NCI-H1417 (cell line): ENCODE results near the gene TNFAIP3.

Experiments used
- DNase-seq, 3 experiments: peaks; one replicate each; lab custom pipeline; 2025; lab: John Stamatoyannopoulos, UW

Gene TNFAIP3

GRCh38 chr6:137903274-137903932, 36.3 kb downstream of the TNFAIP3 start:
- no peak for DNase-seq

- DNase-seq, result no peak
Observed at GRCh38 chr6:137903933-137904821, 37.1 kb downstream of the TNFAIP3 start.

- DNase-seq, result no peak
Observed at GRCh38 chr6:137904822-137905617, 38.0 kb downstream of the TNFAIP3 start.

GRCh38 chr6:137906020-137906472, 39.0 kb downstream of the TNFAIP3 start:
- no peak for DNase-seq

- DNase-seq, result no peak
Observed at GRCh38 chr6:137907170-137907569, 40.1 kb downstream of the TNFAIP3 start.

- no peak for DNase-seq
Observed at GRCh38 chr6:137909533-137909932, 42.5 kb downstream of the TNFAIP3 start.

- DNase-seq, result no peak
Observed at GRCh38 chr6:137910424-137910834, 43.4 kb downstream of the TNFAIP3 start.

GRCh38 chr6:137910843-137911456, 43.9 kb downstream of the TNFAIP3 start:
- no peak for DNase-seq

GRCh38 chr6:137911675-137912191, 44.7 kb downstream of the TNFAIP3 start:
- DNase-seq, result no peak

GRCh38 chr6:137912813-137913212, 45.8 kb downstream of the TNFAIP3 start:
- DNase-seq, result no peak

- no peak for DNase-seq
Observed at GRCh38 chr6:137913434-137913833, 46.4 kb downstream of the TNFAIP3 start.

GRCh38 chr6:137913996-137914529, 47.0 kb downstream of the TNFAIP3 start:
- no peak for DNase-seq

GRCh38 chr6:137914530-137915193, 47.6 kb downstream of the TNFAIP3 start:
- DNase-seq, result peak in 1 of 3 experiments; percentile 26

GRCh38 chr6:137915790-137916189, 48.7 kb downstream of the TNFAIP3 start:
- DNase-seq, result no peak

GRCh38 chr6:137917551-137918325, 50.7 kb downstream of the TNFAIP3 start:
- no peak for DNase-seq

- DNase-seq, result no peak
Observed at GRCh38 chr6:137919502-137919823, 52.4 kb downstream of the TNFAIP3 start.

GRCh38 chr6:137919837-137920730, 53.0 kb downstream of the TNFAIP3 start:
- no peak for DNase-seq

- no peak for DNase-seq
Observed at GRCh38 chr6:137921823-137922222, 54.8 kb downstream of the TNFAIP3 start.
